GM12891 (cell line): Measurements from ENCODE around the gene MKX.

ENCODE experiments used
- PAX5 ChIP-seq: IDR thresholded peaks from 2 replicates; pipeline ENCODE4 v1.6.1; 2011; ENCODE audit warnings: low read length, moderate library complexity, mild to moderate bottlenecking; ENCODE audit not compliant: insufficient read depth, severe bottlenecking
- POLR2A ChIP-seq: IDR thresholded peaks from 2 replicates; pipeline ENCODE4 v1.6.1; 2011; ENCODE audit warnings: low read depth, low read length, control low read depth
- POLR2AphosphoS5 ChIP-seq: IDR thresholded peaks from 2 replicates; pipeline ENCODE4 v1.6.1; 2011; ENCODE audit warnings: low read depth, low read length, control low read depth
- TAF1 ChIP-seq: IDR thresholded peaks from 2 replicates; pipeline ENCODE4 v1.6.1; 2011; ENCODE audit warnings: low read depth, low read length, control low read depth

DNA sequence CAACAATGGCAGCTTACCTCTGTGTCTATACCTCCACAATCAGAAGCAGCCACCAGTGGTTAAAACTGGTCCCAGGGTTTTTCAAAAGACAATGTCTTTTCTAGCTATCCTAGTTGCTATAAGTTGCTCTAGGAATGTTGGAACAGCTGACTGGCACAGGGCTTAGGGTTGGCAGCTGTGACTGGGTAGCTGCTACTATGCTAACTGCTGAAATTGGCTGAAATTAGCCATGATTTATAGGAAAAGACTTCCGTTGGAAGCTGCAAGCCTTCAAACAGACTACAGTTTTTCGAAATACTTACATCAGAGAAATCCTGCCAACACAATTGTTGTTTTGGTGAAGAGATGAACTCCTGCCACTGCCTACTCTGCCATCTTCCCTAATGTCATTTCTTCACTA is 102.3 kb downstream of the MKX start:
- TF ChIP-seq POLR2A (no peak), TAF1 (no peak), POLR2AphosphoS5 (no peak), PAX5 (no peak)
